IMR-90 (cell line): ENCODE data around the gene ABHD10. TPM values are rescaled to one million over a fixed set of nuclear protein-coding genes. Genes with fewer than 3 reads are reported as not detected.
A peak's percentile ranks its signal among the peaks of the same experiment; 100 is the strongest.

Source experiments
- ATAC-seq: fragments of 200-7000 bp; cut with Tn5 transposase; 2 replicates; pipeline ENCODE4 v1.9.1; 2020; ENCODE audit warnings: low read depth, mild to moderate bottlenecking, moderate library complexity
- BruUV-seq: library from RNA; stranded (reverse); fragments of 400-500 nt; replicated peaks from 2 replicates; lab custom pipeline; 2021; lab: Mats Ljungman, UMichigan
- CTCF ChIA-PET: fragments of 300-600 bp; formaldehyde crosslinking; extraction: SDS; loops from one replicate; lab custom pipeline; 2021; ENCODE audit warnings: antibody characterized with exemption; lab: Yijun Ruan, JAX
- POLR2A ChIA-PET: fragments of 300-600 bp; sonication (Branson Sonifier 250); formaldehyde crosslinking; loops from one replicate; lab custom pipeline; 2022; ENCODE audit warnings: antibody characterized with exemption; ENCODE audit not compliant: unreplicated experiment; lab: Charles Lee
- DNase-seq: peaks from one replicate; pipeline ENCODE4 v3.0.0; 2013
- H2AFZ ChIP-seq: replicated peaks from 2 replicates; pipeline ENCODE3; 2013; ENCODE audit warnings: low read length, mild to moderate bottlenecking; ENCODE audit not compliant: poor library complexity
- H2AK5ac ChIP-seq: 2 replicates; pipeline ENCODE4 v1.6.1; 2013; ENCODE audit warnings: low read depth, low read length, inconsistent platforms
- H2AK9ac ChIP-seq: replicated peaks from 2 replicates; pipeline ENCODE3; 2013; ENCODE audit warnings: mild to moderate bottlenecking, low read depth, low read length, moderate library complexity; ENCODE audit not compliant: poor library complexity
- H2BK120ac ChIP-seq: 2 replicates; pipeline ENCODE4 v1.6.1; 2013; ENCODE audit warnings: low read depth, low read length, inconsistent platforms
- H2BK15ac ChIP-seq: 3 replicates; pipeline ENCODE4 v1.6.1; 2013; ENCODE audit warnings: low read depth, low read length, inconsistent platforms
- H2BK20ac ChIP-seq: 2 replicates; pipeline ENCODE4 v1.6.1; 2013; ENCODE audit warnings: low read depth, mild to moderate bottlenecking, inconsistent platforms, low read length, moderate library complexity
- H2BK5ac ChIP-seq: 2 replicates; pipeline ENCODE4 v1.6.1; 2013; ENCODE audit warnings: mild to moderate bottlenecking, low read depth, low read length, inconsistent platforms; ENCODE audit not compliant: poor library complexity, severe bottlenecking
- H3K14ac ChIP-seq: replicated peaks from 2 replicates; pipeline ENCODE4 v1.6.1; 2013; ENCODE audit warnings: low read depth, low read length, inconsistent platforms
- H3K18ac ChIP-seq: 2 replicates; pipeline ENCODE4 v1.6.1; 2013; ENCODE audit warnings: low read depth, low read length, control low read depth
- H3K23ac ChIP-seq: 2 replicates; pipeline ENCODE4 v1.6.1; 2013; ENCODE audit warnings: low read depth, low read length, inconsistent platforms
- H3K27ac ChIP-seq: 2 replicates; pipeline ENCODE4 v1.5.1; 2013; ENCODE audit warnings: mild to moderate bottlenecking, control low read depth, low read length; ENCODE audit not compliant: insufficient read depth
- H3K27me3 ChIP-seq: 2 replicates; pipeline ENCODE4 v1.6.1; 2013; ENCODE audit warnings: low read length; ENCODE audit not compliant: control insufficient read depth, insufficient read depth
- H3K36me3 ChIP-seq: 2 replicates; pipeline ENCODE4 v1.6.1; 2013; ENCODE audit warnings: low read length, mixed read lengths; ENCODE audit not compliant: control insufficient read depth, insufficient read depth
- H3K4ac ChIP-seq: 2 replicates; pipeline ENCODE4 v1.6.1; 2013; ENCODE audit warnings: low read depth, low read length, inconsistent platforms
- H3K4me1 ChIP-seq: 2 replicates; pipeline ENCODE4 v1.6.1; 2013; ENCODE audit warnings: low read length, mixed read lengths; ENCODE audit not compliant: control insufficient read depth, insufficient read depth
- H3K4me2 ChIP-seq: 2 replicates; pipeline ENCODE4 v1.6.1; 2013; ENCODE audit warnings: low read depth, mild to moderate bottlenecking, control low read depth, low read length, moderate library complexity
- H3K4me3 ChIP-seq: 2 replicates; pipeline ENCODE4 v1.5.1; 2013; ENCODE audit warnings: low read depth, mild to moderate bottlenecking, control low read depth, low read length, moderate library complexity; ENCODE audit not compliant: insufficient read depth
- H3K56ac ChIP-seq: 2 replicates; pipeline ENCODE4 v1.6.1; 2013; ENCODE audit warnings: low read length, inconsistent platforms; ENCODE audit not compliant: insufficient read depth; ENCODE audit errors: extremely low read depth
- H3K79me1 ChIP-seq, 2 experiments: 2 replicates each; pipeline ENCODE4 v1.6.1; 2013; ENCODE audit warnings: low read length in 2 of 2, inconsistent platforms in 1 of 2, low read depth in 1 of 2
- H3K9ac ChIP-seq: 2 replicates; pipeline ENCODE4 v1.6.1; 2013; ENCODE audit warnings: low read depth, low read length, control low read depth
- H3K9me1 ChIP-seq: 2 replicates; pipeline ENCODE4 v1.6.1; 2013; ENCODE audit warnings: low read length, inconsistent platforms; ENCODE audit not compliant: insufficient read depth
- H3K9me3 ChIP-seq: 2 replicates; pipeline ENCODE4 v1.6.1; 2013; ENCODE audit warnings: low read length; ENCODE audit not compliant: control insufficient read depth, insufficient read depth
- H4K20me1 ChIP-seq: 2 replicates; pipeline ENCODE4 v1.6.1; 2013; ENCODE audit warnings: low read length, inconsistent platforms; ENCODE audit not compliant: insufficient read depth
- H4K5ac ChIP-seq: 2 replicates; pipeline ENCODE4 v1.6.1; 2013; ENCODE audit warnings: mild to moderate bottlenecking, low read depth, low read length, control low read depth
- H4K8ac ChIP-seq, 2 experiments: 2 replicates each; pipeline ENCODE4 v1.6.1; 2013; ENCODE audit warnings: low read depth in 2 of 2, low read length in 2 of 2, control low read depth in 1 of 2, inconsistent platforms in 1 of 2
- H4K91ac ChIP-seq: 2 replicates; pipeline ENCODE4 v1.6.1; 2013; ENCODE audit warnings: low read depth, low read length, inconsistent platforms; ENCODE audit not compliant: insufficient read depth
- BHLHE40 ChIP-seq: fragments of 150-350 bp; IDR thresholded peaks from 2 replicates; pipeline ENCODE4 v1.6.1; 2016; ENCODE audit warnings: mild to moderate bottlenecking, low read depth, low read length
- CEBPB ChIP-seq: IDR thresholded peaks from 2 replicates; pipeline ENCODE4 v1.6.1; 2012; ENCODE audit warnings: low read depth, low read length, improper control_type of control experiment
- CHD1 ChIP-seq: IDR thresholded peaks from 2 replicates; pipeline ENCODE4 v1.6.1; 2012; ENCODE audit warnings: low read depth, low read length, improper control_type of control experiment
- FOS ChIP-seq: fragments of 150-350 bp; IDR thresholded peaks from 2 replicates; pipeline ENCODE4 v1.6.1; 2016; ENCODE audit warnings: low read depth, low read length
- MAFK ChIP-seq: IDR thresholded peaks from 2 replicates; pipeline ENCODE4 v1.6.1; 2012; ENCODE audit warnings: low read depth, low read length, improper control_type of control experiment
- MAZ ChIP-seq: IDR thresholded peaks from 2 replicates; pipeline ENCODE4 v1.6.1; 2012; ENCODE audit warnings: low read depth, mild to moderate bottlenecking, low read length, improper control_type of control experiment, moderate library complexity, borderline replicate concordance
- MXI1 ChIP-seq: IDR thresholded peaks from 2 replicates; pipeline ENCODE4 v1.6.1; 2012; ENCODE audit warnings: low read depth, mild to moderate bottlenecking, low read length, moderate library complexity, borderline replicate concordance
- NFE2L2 ChIP-seq: fragments of 150-350 bp; IDR thresholded peaks from 2 replicates; pipeline ENCODE4 v1.6.1; 2016; ENCODE audit warnings: low read depth, mild to moderate bottlenecking, low read length
- POLR2A ChIP-seq: IDR thresholded peaks from 2 replicates; pipeline ENCODE4 v1.6.1; 2012; ENCODE audit warnings: mild to moderate bottlenecking, low read depth, low read length
- RAD21 ChIP-seq: IDR thresholded peaks from 2 replicates; pipeline ENCODE4 v1.6.1; 2012; ENCODE audit warnings: low read length, improper control_type of control experiment
- RCOR1 ChIP-seq: IDR thresholded peaks from 2 replicates; pipeline ENCODE4 v1.6.1; 2012; ENCODE audit warnings: mild to moderate bottlenecking, low read length, improper control_type of control experiment; ENCODE audit not compliant: insufficient replicate concordance
- RFX5 ChIP-seq: IDR thresholded peaks from 2 replicates; pipeline ENCODE4 v1.8.0; 2012; ENCODE audit warnings: low read depth, mild to moderate bottlenecking, low read length, moderate library complexity
- SMC3 ChIP-seq: fragments of 150-350 bp; IDR thresholded peaks from 2 replicates; pipeline ENCODE4 v1.6.1; 2016; ENCODE audit warnings: low read depth, mild to moderate bottlenecking, antibody characterized with exemption, low read length, moderate library complexity
- WGBS, 2 experiments: methylation state at CpG; one replicate each; pipeline versions ENCODE4 v1.1.5 to v1.1.7; 2013; ENCODE audit warnings: missing lambda C conversion rate in 2 of 2; ENCODE audit not compliant: insufficient read length in 1 of 2; ENCODE audit errors: extremely low coverage in 2 of 2; 5-methylcytosine and 5-hydroxymethylcytosine counted together
- dilution Hi-C: fragments of 300-500 bp; cut with HindIII; formaldehyde crosslinking; loops from one replicate; pipeline ENCODE4 v1.14.3; 2018; ENCODE audit warnings: low sequenced_read_pairs; ENCODE audit not compliant: unreplicated experiment
- in situ Hi-C: fragments of 300-500 bp; cut with MboI; formaldehyde crosslinking; loops from 3 replicates; pipeline ENCODE4 v1.14.3; 2019; ENCODE audit warnings: low sequenced_read_pairs, inconsistent platforms, mixed read lengths
- intact Hi-C: fragments of 100-400 bp; cut with micrococcal nuclease; formaldehyde crosslinking; loops from 2 replicates; pipeline ENCODE4 v1.10.0; 2022
- polyA plus RNA-seq, 3 experiments: library from polyadenylated mRNA; depleted of rRNA; stranded (reverse); fragments of >200 nt; gene quantifications; 2 replicates each; pipeline ENCODE4 v1.2.3, GENCODE V29; 2012; ENCODE audit warnings: low replicate concordance in 1 of 3
- total RNA-seq: library from RNA; depleted of rRNA; stranded (reverse); fragments of >200 nt; gene quantifications from 2 replicates; pipeline ENCODE4 v1.2.3, GENCODE V29; 2012
- TF ChIP-seq, protein P1 (sequence below): fragments of 150-350 bp; IDR thresholded peaks from 2 replicates; pipeline ENCODE4 v1.6.1; 2016; ENCODE audit warnings: low read depth, mild to moderate bottlenecking, low read length, moderate library complexity, borderline replicate concordance
- TF ChIP-seq, protein P2 (sequence below): conservative IDR thresholded peaks from 2 replicates; pipeline ENCODE4 v1.5.1; 2012; ENCODE audit warnings: mild to moderate bottlenecking, low read depth, low read length, improper control_type of control experiment
- TF ChIP-seq, protein P3 (sequence below): fragments of 150-350 bp; IDR thresholded peaks from 2 replicates; pipeline ENCODE4 v1.6.1; 2017; ENCODE audit warnings: mild to moderate bottlenecking, antibody characterized with exemption, low read length, low read depth

ABHD10 gene
- total and polyA plus RNA-seq, 2 of the 4 experiments (the other 2 are of a cell fraction): 24.7 to 57.2 TPM

DNA sequence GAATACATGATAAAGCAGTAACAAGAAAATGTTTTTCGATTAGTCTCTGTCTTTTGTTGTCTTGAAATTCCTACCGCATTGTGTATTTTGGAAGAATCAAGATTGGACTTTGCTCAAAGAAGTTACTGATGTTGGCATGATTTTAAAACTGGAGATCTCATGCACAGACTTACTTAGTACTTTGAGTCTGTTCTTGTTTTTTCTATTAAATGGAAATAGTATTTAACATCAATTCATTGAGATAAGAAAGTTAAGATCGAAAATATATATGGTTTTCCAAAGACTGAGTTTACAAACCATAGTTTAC lies 2.6 kb downstream of the ABHD10 start:
- BruUV-seq: no TSS peak
- Histone ChIP-seq H2BK15ac (no peak overlapping the region), H2AK5ac (no peak overlapping the region), H3K79me1 (peaks cover 25 to 33% of the 10 kb centered on the region in 2 experiments), H4K91ac (no peak overlapping the region), H3K23ac (peak overlapping the region; percentile 15; the same call in 1 of the 2 replicates), H3K4ac (no peak overlapping the region), H3K4me2 (no peak overlapping the region), H2BK20ac (no peak overlapping the region), H3K9me1 (no peaks in the 10 kb centered on the region), H3K27ac (no peak overlapping the region), H3K4me3 (no peak overlapping the region), H2AFZ (no peak overlapping the region), H3K9me3 (no peaks in the 10 kb centered on the region), H4K5ac (no peak overlapping the region), H4K8ac (no peak overlapping the region), H2AK9ac (no peak overlapping the region), H3K56ac (no peak overlapping the region), H3K4me1 (peaks cover 4% of the 10 kb centered on the region; the same call in 1 of the 2 replicates), H2BK120ac (no peak overlapping the region), H3K36me3 (no peaks in the 10 kb centered on the region), H3K9ac (no peak overlapping the region), H3K27me3 (no peaks in the 10 kb centered on the region), H4K20me1 (no peaks in the 10 kb centered on the region; the same call in 1 of the 2 replicates), H3K14ac (no peak overlapping the region), H3K18ac (no peak overlapping the region), H2BK5ac (no peak overlapping the region)
- dilution Hi-C loops (no loop called here), in situ Hi-C loops (no loop called here), intact Hi-C loops (no loop called here)
- no peak for DNase-seq
- no peak for TF ChIP-seq MXI1
- no peak for TF ChIP-seq MAZ
- TF ChIP-seq, protein P1, sequence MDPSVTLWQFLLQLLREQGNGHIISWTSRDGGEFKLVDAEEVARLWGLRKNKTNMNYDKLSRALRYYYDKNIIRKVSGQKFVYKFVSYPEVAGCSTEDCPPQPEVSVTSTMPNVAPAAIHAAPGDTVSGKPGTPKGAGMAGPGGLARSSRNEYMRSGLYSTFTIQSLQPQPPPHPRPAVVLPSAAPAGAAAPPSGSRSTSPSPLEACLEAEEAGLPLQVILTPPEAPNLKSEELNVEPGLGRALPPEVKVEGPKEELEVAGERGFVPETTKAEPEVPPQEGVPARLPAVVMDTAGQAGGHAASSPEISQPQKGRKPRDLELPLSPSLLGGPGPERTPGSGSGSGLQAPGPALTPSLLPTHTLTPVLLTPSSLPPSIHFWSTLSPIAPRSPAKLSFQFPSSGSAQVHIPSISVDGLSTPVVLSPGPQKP: no peak
- no peak for TF ChIP-seq POLR2A
- no peak for TF ChIP-seq NFE2L2
- TF ChIP-seq SMC3: no peak
- no peak for TF ChIP-seq RCOR1
- TF ChIP-seq, protein P2, sequence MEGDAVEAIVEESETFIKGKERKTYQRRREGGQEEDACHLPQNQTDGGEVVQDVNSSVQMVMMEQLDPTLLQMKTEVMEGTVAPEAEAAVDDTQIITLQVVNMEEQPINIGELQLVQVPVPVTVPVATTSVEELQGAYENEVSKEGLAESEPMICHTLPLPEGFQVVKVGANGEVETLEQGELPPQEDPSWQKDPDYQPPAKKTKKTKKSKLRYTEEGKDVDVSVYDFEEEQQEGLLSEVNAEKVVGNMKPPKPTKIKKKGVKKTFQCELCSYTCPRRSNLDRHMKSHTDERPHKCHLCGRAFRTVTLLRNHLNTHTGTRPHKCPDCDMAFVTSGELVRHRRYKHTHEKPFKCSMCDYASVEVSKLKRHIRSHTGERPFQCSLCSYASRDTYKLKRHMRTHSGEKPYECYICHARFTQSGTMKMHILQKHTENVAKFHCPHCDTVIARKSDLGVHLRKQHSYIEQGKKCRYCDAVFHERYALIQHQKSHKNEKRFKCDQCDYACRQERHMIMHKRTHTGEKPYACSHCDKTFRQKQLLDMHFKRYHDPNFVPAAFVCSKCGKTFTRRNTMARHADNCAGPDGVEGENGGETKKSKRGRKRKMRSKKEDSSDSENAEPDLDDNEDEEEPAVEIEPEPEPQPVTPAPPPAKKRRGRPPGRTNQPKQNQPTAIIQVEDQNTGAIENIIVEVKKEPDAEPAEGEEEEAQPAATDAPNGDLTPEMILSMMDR: no peak
- no peak for TF ChIP-seq CHD1
- TF ChIP-seq, protein P3, sequence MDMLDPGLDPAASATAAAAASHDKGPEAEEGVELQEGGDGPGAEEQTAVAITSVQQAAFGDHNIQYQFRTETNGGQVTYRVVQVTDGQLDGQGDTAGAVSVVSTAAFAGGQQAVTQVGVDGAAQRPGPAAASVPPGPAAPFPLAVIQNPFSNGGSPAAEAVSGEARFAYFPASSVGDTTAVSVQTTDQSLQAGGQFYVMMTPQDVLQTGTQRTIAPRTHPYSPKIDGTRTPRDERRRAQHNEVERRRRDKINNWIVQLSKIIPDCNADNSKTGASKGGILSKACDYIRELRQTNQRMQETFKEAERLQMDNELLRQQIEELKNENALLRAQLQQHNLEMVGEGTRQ: no peak
- TF ChIP-seq RFX5: no peak
- no peak for TF ChIP-seq BHLHE40
- no peak for TF ChIP-seq FOS
- TF ChIP-seq RAD21: no peak
- TF ChIP-seq MAFK: no peak
- no peak for TF ChIP-seq CEBPB
- ChIA-PET CTCF (interaction anchor here (0.7 to 1.9 kb wide), 3 partner anchors 11 to 296 kb away, joined by 3 to 6 read pairs (median 3); no protein-coding TSS in a partner anchor), POLR2A (no interaction called here)
- WGBS, 2 experiments: 20% methylated on average over 1 of the region's 3 CpGs; no CpG with 5 or more reads in 1 of the 2 experiments
- no peak for ATAC-seq
